ENCODE measurements around the gene PTGER2. TPM values are rescaled to one million over a fixed set of nuclear protein-coding genes. Genes with fewer than 3 reads are reported as not detected.

The PTGER2 gene
- total and polyA plus RNA-seq, 5 donors = 0.32 to 1.6 (median 0.80) TPM

DNA sequence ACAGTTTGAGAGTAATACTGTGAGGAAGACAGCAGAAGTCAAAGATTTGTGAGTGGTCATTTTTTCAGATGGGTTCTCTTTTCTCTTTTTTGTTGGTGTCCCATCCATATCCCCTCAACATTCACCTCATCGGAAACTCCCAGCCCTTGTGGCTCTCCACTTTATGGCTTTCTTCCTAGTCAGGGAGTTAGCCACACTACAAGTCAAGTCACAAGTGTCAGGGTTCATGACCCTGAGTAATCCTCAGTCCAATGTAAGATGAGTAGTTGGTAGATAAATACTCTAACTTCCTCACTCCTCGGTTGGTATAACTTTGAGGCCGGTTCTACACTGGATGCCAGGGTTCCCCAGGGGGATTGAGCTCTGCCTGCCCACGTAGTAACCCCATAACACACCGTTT lies 41.4 kb downstream of the PTGER2 start:
- intact Hi-C loops (cut with DNase I) = no loop called here
- H3K27me3 ChIP-seq (ENCODE audit: control insufficient read depth, insufficient read depth) = no peaks in the 10 kb centered on the region

DNA sequence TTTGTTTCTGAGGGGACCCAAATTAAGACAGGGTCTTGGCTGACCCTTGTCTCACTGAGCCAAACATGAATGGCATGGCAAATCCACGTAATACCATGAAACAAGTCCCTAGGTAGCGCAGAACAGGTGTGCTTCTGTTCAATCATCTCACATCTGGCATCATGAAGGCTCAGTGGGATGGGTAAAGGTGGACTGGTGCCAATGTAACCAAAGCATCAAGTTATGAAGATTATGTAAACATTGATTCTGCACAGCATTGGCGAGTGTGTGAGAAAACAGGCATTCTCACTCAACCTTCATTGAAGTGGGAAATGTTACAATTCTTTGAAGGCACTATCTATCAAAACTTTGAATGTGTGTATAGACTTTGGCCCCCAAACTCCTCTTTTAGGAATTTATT lies 41.9 kb downstream of the PTGER2 start:
- intact Hi-C loops (cut with DNase I) = no loop called here
- peaks cover 7% of the 10 kb centered on the region for H3K4me1 ChIP-seq (ENCODE audit: control insufficient read depth, insufficient read depth, low read length)
- no peak overlapping the region for H3K4me3 ChIP-seq (ENCODE audit: low read length)
- H3K27me3 ChIP-seq (ENCODE audit: control insufficient read depth, insufficient read depth) = no peaks in the 10 kb centered on the region
- 88% methylated on average over 3 of the region's 3 CpGs for WGBS
- ATAC-seq (no peak), DNase-seq (no peak)
- H3K9me3 ChIP-seq (ENCODE audit: control insufficient read depth, low read length) = no peaks in the 10 kb centered on the region
- no peak overlapping the region for H3K27ac ChIP-seq (ENCODE audit: low read length)

More for the DNA sequence above, 41.4 kb downstream of the PTGER2 start:
- ATAC-seq (no peak), DNase-seq (no peak)
- Histone ChIP-seq H3K4me3 (ENCODE audit: low read length) (no peak overlapping the region), H3K27ac (ENCODE audit: low read length) (no peak overlapping the region), H3K4me1 (ENCODE audit: control insufficient read depth, insufficient read depth, low read length) (peaks cover 7% of the 10 kb centered on the region), H3K9me3 (ENCODE audit: control insufficient read depth, low read length) (no peaks in the 10 kb centered on the region)
- 48% methylated on average over 5 of the region's 5 CpGs for WGBS

GRCh38 chr14:52360831-52361230 lies 46.7 kb downstream of the PTGER2 start:
- Histone ChIP-seq H3K27ac (ENCODE audit: low read length) (no peak overlapping the region), H3K4me1 (ENCODE audit: control insufficient read depth, insufficient read depth, low read length) (peaks cover 1% of the 10 kb centered on the region), H3K27me3 (ENCODE audit: control insufficient read depth, insufficient read depth) (no peaks in the 10 kb centered on the region), H3K9me3 (ENCODE audit: control insufficient read depth, low read length) (no peaks in the 10 kb centered on the region), H3K4me3 (ENCODE audit: low read length) (no peak overlapping the region)
- intact Hi-C loops (cut with DNase I) = no loop called here
- DNase-seq (peak in 1 of 3 donors; percentile 39), ATAC-seq (peak; percentile 29)
- WGBS = 26% methylated on average over 4 of the region's 4 CpGs

GRCh38 chr14:52363041-52363704 lies 49.1 kb downstream of the PTGER2 start:
- Histone ChIP-seq H3K27me3 (ENCODE audit: control insufficient read depth, insufficient read depth) (no peaks in the 10 kb centered on the region), H3K9me3 (ENCODE audit: control insufficient read depth, low read length) (no peaks in the 10 kb centered on the region), H3K4me1 (ENCODE audit: control insufficient read depth, insufficient read depth, low read length) (no peaks in the 10 kb centered on the region), H3K4me3 (ENCODE audit: low read length) (no peak overlapping the region), H3K27ac (ENCODE audit: low read length) (no peak overlapping the region)
- 71% methylated on average over 2 of the region's 2 CpGs for WGBS
- intact Hi-C loops (cut with DNase I) = no loop called here
- DNase-seq (no peak), ATAC-seq (no peak)

DNA sequence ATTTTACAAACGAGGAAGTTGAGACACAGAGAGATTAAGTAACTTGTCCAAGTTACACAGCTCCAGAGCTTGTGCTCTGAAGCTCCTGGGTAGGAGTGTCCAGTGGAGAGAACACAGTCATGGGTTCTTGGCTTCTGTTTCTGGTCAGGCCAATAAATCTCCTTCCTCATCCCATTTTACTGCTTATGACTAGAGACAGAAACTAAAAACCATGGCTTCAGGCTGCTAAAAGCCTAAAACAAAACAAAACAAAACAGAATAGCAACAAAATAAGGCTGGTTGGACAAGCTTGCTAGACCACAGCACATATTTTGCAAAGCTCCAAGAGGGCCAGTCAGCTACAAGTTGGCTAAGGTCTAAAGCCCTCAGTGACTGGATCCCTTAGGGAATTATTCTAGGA lies 49.8 kb downstream of the PTGER2 start:
- intact Hi-C loops (cut with DNase I) = no loop called here
- 45% methylated on average over 1 of the region's 1 CpG for WGBS
- Histone ChIP-seq H3K27me3 (ENCODE audit: control insufficient read depth, insufficient read depth) (no peaks in the 10 kb centered on the region), H3K9me3 (ENCODE audit: control insufficient read depth, low read length) (no peaks in the 10 kb centered on the region), H3K4me3 (ENCODE audit: low read length) (no peak overlapping the region), H3K4me1 (ENCODE audit: control insufficient read depth, insufficient read depth, low read length) (no peaks in the 10 kb centered on the region), H3K27ac (ENCODE audit: low read length) (no peak overlapping the region)
- DNase-seq (no peak), ATAC-seq (peak in 1 of 2 donors; percentile 22)

GRCh38 chr14:52365071-52365470 lies 51.0 kb downstream of the PTGER2 start:
- Histone ChIP-seq H3K4me1 (ENCODE audit: control insufficient read depth, insufficient read depth, low read length) (no peaks in the 10 kb centered on the region), H3K9me3 (ENCODE audit: control insufficient read depth, low read length) (no peaks in the 10 kb centered on the region), H3K4me3 (ENCODE audit: low read length) (no peak overlapping the region), H3K27me3 (ENCODE audit: control insufficient read depth, insufficient read depth) (no peaks in the 10 kb centered on the region), H3K27ac (ENCODE audit: low read length) (no peak overlapping the region)
- DNase-seq = no peak
- no peak for ATAC-seq
- WGBS = 94% methylated on average over 1 of the region's 1 CpG
- intact Hi-C loops (cut with DNase I) = no loop called here

- DNase-seq (no peak), ATAC-seq (no peak)
- no peaks in the 10 kb centered on the region for H3K4me1 ChIP-seq (ENCODE audit: control insufficient read depth, insufficient read depth, low read length)
- no peak overlapping the region for H3K4me3 ChIP-seq (ENCODE audit: low read length)
- intact Hi-C loops (cut with DNase I) = no loop called here
- H3K27me3 ChIP-seq (ENCODE audit: control insufficient read depth, insufficient read depth) = no peaks in the 10 kb centered on the region
- WGBS = 52% methylated on average over 3 of the region's 3 CpGs
- H3K27ac ChIP-seq (ENCODE audit: low read length) = no peak overlapping the region
- no peaks in the 10 kb centered on the region for H3K9me3 ChIP-seq (ENCODE audit: control insufficient read depth, low read length)
Observed at GRCh38 chr14:52366796-52367315, 52.7 kb downstream of the PTGER2 start.

- peak in 2 of 3 donors; percentile 46 to 63 for DNase-seq
Observed at GRCh38 chr14:52369305-52369801, 55.2 kb downstream of the PTGER2 start.

GRCh38 chr14:52370406-52370935 lies 56.4 kb downstream of the PTGER2 start:
- Histone ChIP-seq H3K27me3 (ENCODE audit: control insufficient read depth, insufficient read depth) (no peaks in the 10 kb centered on the region), H3K4me3 (ENCODE audit: low read length) (no peak overlapping the region), H3K4me1 (ENCODE audit: control insufficient read depth, insufficient read depth, low read length) (no peaks in the 10 kb centered on the region), H3K27ac (ENCODE audit: low read length) (no peak overlapping the region), H3K9me3 (ENCODE audit: control insufficient read depth, low read length) (no peaks in the 10 kb centered on the region)
- ATAC-seq (no peak), DNase-seq (no peak)
- 92% methylated on average over 4 of the region's 4 CpGs for WGBS
- intact Hi-C loops (cut with DNase I) = no loop called here

More at GRCh38 chr14:52369305-52369801, 55.2 kb downstream of the PTGER2 start:
- no peaks in the 10 kb centered on the region for H3K9me3 ChIP-seq (ENCODE audit: control insufficient read depth, low read length)
- no peak overlapping the region for H3K4me3 ChIP-seq (ENCODE audit: low read length)
- no peak overlapping the region for H3K27ac ChIP-seq (ENCODE audit: low read length)
- intact Hi-C loops (cut with DNase I) = no loop called here
- H3K4me1 ChIP-seq (ENCODE audit: control insufficient read depth, insufficient read depth, low read length) = no peaks in the 10 kb centered on the region
- WGBS = 72% methylated on average over 3 of the region's 3 CpGs
- ATAC-seq = peak; percentile 48 to 69
- no peaks in the 10 kb centered on the region for H3K27me3 ChIP-seq (ENCODE audit: control insufficient read depth, insufficient read depth)

DNA sequence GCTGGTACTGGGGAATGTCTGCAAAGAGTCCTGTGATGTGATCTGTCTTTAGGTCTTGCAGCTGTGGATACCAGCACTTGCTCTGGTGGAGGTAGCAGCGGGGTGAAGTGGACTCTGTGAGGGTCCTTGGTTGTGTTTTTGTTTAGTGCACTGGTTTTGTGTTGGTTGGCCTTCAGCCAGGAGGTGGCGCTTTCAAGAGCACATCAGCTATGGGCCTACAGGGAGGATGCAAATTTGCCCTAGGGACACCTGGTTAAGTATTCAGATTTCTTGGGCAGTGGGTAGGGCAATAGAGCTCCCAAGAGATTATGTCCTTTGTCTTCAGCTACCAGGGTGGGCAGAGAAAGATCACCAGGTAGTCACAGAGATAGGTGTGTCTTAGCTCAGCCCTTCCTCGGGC lies 63.8 kb downstream of the PTGER2 start:
- no peaks in the 10 kb centered on the region for H3K27me3 ChIP-seq (ENCODE audit: control insufficient read depth, insufficient read depth)
- no peak for ATAC-seq
- H3K4me3 ChIP-seq (ENCODE audit: low read length) = no peak overlapping the region
- no peaks in the 10 kb centered on the region for H3K4me1 ChIP-seq (ENCODE audit: control insufficient read depth, insufficient read depth, low read length)
- 91% methylated on average over 3 of the region's 3 CpGs for WGBS
- DNase-seq = no peak
- intact Hi-C loops (cut with DNase I) = no loop called here
- no peak overlapping the region for H3K27ac ChIP-seq (ENCODE audit: low read length)
- no peaks in the 10 kb centered on the region for H3K9me3 ChIP-seq (ENCODE audit: control insufficient read depth, low read length)
